ENCODE results near the gene PTPRN2.
"Not testable (repeated sequence)": the region's sequence is repeated elsewhere in the genome, so short reads cannot be mapped to it uniquely, and the experiment has no call there.

Gene PTPRN2

DNA sequence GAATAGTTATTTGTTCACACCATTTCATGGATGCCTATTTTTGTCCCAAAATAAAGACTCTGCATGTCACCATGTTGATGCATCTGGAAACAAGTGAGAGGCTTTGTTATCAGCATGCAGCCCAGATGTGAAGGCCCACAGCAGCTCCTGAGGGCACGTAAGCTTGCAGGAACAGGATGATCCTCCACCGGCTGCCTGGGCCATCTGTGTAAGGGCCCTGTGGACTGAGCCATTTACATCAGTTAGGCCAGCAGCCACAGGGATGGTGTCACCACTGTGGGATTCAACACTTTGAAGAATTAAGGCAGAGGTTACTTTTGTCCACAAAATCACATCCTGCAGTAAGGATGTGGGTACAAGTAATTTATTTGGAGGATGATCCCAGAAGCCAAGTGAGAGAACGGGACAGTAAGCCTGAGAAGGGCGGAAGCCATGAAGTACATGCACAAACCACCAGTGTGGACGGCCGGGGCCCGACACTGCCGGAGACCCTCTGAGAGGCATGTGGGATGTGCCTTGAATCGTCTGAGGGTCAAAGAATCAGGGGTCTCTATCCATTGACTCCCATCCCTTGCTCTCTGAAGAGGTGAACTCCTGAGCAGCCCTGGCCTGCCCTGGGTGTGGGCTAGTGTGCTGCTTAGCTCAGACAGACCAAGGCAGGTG, 641.1 kb downstream of the PTPRN2 start:
- DNase-seq (ENCODE audit: low read depth): no peak

- no peak for DNase-seq (ENCODE audit: low read depth)
Measured at GRCh38 chr7:157945401-157945800, 642.2 kb downstream of the PTPRN2 start.

- DNase-seq (ENCODE audit: low read depth): no peak
Measured at GRCh38 chr7:157944734-157945291, 642.8 kb downstream of the PTPRN2 start.

GRCh38 chr7:157944051-157944450, 643.6 kb downstream of the PTPRN2 start:
- DNase-seq (ENCODE audit: low read depth): no peak

- no peak for DNase-seq (ENCODE audit: low read depth)
Measured at GRCh38 chr7:157943561-157943960, 644.1 kb downstream of the PTPRN2 start.

DNA sequence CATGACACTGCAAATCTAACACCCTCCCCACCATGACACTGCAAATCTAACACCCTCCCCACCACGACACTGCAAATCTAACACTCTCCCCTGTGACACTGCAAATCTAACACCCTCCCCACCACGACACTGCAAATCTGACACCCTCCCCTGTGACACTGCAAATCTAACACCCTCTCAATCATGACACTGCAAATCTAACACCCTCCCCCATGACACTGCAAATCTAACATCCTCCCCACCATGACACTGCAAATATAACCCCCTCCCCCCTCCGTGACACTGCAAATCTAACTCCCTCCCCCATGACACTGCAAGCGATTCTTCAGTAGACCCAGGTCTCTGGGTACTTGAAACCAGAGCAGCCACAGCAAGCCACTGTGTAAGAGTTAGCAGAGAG, 646.4 kb downstream of the PTPRN2 start:
- no peak for DNase-seq (ENCODE audit: low read depth)

DNA sequence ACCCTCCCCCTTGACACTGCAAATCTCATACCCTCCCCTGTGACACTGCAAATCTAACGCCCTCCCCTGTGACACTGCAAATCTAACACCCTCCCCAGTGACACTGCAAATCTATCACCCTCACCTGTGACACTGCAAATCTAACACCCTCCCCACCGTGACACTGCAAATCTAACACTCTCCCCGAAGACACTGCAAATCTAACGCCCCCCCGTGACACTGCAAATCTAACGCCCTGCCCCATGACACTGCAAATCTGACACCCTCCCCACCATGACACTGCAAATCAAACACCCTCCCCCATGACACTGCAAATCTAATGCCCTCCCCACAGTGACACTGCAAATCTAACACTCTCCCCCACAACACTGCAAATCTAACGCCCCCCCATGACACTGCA, 647.1 kb downstream of the PTPRN2 start:
- no peak for DNase-seq (ENCODE audit: low read depth)

DNA sequence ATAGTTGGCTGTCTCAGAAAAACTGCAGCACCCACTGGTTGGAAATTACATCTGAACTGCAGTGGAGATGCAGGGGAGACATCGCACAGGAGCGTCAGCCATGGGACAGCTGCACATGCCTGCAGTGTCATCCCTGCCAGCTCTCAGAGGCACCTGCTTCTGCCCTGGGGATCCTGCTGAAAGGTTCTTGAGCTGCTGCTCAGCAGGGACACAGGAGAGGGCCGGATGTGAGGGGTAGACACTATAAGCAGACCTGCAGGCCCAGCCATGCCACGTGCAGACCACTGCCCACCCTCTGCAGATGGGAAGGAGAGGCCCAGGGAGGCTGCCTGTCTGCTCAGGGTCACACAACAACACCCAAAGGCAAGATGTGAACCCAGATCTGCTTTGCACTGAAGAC, 649.4 kb downstream of the PTPRN2 start:
- DNase-seq (ENCODE audit: low read depth): no peak

DNA sequence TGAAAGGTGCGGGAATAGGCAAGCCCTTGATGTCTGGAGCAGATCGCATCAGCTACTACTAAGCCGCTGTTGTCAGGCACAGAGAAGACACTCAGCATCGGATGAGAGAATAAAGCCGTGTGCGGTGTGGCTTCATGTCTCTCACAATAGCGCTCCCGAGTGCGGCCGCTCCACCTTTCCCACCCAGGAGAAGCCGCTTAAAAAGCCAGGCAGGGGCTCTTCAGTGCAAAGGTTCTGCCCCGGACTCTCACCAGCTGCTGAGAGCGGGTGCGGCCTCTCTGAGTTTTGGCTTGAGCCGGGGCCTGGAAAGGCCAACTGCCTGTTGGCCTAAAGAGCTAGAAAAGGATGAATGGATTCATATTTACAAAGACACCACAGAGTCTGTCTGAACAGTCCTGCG, 650.2 kb downstream of the PTPRN2 start:
- no peak for DNase-seq (ENCODE audit: low read depth)

DNA sequence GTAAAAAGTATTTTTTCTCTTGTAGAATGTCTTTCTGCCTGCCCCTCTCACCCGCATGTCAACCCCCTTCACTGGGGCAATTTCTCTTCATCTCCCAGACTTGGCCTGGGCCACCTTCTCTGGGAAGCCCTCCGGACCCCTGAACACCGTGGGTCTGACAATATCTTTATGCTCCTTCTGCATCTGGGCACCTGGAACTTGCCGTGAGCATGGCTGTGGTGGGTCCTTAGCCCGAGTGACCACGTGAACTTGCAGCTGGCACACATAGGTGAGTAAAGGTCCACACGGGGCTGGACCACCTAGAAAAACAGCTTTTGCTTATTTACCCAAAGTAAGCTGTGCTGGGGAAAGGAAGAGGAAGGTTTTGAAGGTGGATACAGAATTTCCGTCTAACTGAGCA, 650.6 kb downstream of the PTPRN2 start:
- no peak for DNase-seq (ENCODE audit: low read depth)

DNA sequence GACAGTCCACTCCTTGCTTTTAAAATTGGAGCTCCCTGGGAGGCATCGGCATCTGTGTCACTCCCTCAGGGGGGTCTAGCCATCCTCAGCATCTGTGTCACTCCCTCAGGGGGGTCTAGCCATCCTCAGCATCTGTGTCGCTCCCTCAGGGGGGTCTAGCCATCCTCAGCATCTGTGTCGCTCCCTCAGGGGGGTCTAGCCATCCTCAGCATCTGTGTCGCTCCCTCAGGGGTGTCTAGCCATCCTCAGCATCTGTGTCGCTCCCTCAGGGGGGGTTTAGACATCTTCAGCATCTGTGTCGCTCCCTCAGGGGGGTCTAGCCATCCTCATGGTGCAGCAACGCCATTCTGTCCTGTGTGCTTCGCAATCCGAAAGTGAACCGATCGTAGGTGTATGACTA, 651.9 kb downstream of the PTPRN2 start:
- DNase-seq (ENCODE audit: low read depth): not testable (repeated sequence)

DNA sequence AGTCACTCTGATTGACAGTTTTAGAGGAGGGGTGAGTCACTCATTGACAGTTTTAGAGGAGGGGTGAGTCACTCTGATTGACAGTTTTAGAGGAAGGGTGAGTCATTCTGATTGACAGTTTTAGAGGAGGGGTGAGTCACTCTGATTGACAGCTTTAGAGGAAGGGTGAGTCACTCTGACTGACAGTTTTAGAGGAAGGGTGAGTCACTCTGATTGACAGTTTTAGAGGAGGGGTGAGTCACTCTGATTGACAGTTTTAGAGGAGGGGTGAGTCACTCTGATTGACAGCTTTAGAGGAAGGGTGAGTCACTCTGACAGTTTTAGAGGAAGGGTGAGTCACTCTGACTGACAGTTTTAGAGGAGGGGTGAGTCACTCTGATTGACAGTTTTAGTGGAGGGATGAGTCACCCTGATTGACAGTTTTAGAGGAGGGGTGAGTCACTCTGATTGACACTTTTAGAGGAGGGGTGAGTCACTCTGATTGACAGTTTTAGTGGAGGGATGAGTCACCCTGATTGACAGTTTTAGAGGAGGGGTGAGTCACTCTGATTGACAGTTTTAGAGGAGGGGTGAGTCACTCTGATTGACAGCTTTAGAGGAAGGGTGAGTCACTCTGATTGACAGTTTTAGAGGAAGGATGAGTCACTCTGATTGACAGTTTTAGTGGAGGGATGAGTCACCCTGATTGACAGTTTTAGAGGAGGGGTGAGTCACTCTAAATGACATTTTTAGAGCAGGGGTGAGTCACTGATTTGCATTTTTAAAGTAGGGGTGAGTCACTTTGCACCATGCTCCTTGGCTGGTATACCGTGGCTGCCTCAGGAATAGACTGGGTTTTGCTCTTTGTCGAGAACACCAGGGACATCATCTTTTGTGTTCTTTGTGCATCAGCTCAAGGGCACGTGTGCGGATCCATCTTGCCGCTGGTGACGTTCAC, 654.1 kb downstream of the PTPRN2 start:
- DNase-seq (ENCODE audit: low read depth): not testable (repeated sequence)

GRCh38 chr7:157932498-157933218, 655.0 kb downstream of the PTPRN2 start:
- no peak for DNase-seq (ENCODE audit: low read depth)

DNA sequence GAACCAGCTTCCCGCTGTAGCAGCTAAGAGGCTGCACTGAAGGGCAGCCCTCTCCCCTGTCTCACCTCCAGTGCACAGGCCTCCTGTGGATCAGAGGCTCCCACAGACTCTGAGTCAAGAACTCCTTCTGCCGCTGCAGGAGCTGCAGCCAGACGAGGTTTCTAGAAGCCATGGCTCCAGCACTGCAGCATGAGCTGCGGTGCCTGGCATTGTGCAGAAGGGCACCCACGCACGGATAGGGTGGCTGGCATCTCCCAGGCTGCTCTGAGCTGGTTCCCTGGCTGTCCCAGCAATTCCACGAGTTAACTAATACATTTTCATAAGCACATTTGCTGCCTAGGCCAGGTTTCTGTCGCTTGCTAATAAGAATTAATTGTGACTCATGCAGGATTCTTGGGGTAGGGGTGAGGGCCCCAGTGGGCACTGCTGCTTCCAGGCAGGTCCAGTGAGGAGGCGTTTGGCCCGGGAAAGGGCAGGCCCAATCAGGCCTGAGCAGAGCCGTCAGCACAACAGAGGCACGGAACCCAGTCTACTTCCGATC, 656.6 kb downstream of the PTPRN2 start:
- DNase-seq (ENCODE audit: low read depth): no peak

GRCh38 chr7:157930441-157930840, 657.2 kb downstream of the PTPRN2 start:
- DNase-seq (ENCODE audit: low read depth): no peak

DNA sequence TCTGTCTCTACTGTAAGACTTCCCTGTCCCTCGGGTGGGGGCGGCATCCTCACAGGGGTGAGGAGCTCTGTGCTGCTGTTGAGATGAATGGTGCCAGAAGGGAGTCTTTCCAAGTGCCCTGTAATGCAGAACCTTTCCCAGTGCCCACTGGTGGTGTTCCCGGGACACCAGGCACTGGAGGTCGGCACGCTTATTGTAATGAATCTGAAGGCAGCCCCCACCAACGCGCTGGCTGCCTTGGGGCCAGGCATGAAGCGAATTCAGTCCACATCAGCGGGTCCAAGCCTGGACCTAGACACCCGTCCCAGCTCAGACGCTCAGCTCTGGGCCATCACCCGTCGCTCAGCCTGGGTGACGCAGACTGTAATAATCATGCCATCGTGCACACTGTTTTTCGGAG, 658.0 kb downstream of the PTPRN2 start:
- DNase-seq (ENCODE audit: low read depth): no peak

DNA sequence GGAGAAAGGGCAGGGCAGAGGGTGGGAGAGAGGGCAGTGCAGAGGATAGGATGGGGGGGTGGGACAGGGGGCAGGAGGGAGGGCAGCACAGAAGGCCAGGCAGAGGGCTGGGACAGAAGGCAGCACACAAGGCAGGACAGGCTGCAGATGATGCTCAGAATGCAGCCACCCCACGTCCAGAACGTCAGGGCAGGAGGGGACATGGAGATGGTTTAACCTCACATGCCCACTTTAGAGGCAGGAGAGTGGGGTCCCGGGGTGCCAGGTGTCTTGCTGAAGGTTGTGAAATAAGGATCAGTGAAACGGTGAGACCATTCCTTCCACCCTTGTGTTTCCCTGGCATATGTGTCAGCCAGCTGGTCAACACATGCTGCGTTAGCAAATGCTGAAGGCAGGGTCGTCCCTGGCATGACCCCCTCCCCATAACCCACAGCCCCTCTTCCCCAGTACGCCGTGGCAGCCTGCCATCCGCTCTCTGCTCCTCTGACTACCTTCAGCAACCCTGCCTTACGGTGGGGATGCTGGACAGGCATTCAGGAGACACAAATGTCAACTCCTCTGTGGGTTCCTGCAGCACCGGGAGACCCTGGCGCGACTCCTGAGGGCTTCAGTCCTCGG, 658.7 kb downstream of the PTPRN2 start:
- DNase-seq (ENCODE audit: low read depth): no peak

GRCh38 chr7:157928171-157928794, 659.3 kb downstream of the PTPRN2 start:
- no peak for DNase-seq (ENCODE audit: low read depth)

- no peak for DNase-seq (ENCODE audit: low read depth)
Measured at GRCh38 chr7:157927313-157927925, 660.2 kb downstream of the PTPRN2 start.

GRCh38 chr7:157926521-157927150, 661.0 kb downstream of the PTPRN2 start:
- DNase-seq (ENCODE audit: low read depth): no peak
